ENCODE data around the gene SHB. TPM values are rescaled to one million over a fixed set of nuclear protein-coding genes. Genes with fewer than 3 reads are reported as not detected.

SHB gene
- total RNA-seq, 1 experiment from 2014 or later, result 28.7 TPM

DNA sequence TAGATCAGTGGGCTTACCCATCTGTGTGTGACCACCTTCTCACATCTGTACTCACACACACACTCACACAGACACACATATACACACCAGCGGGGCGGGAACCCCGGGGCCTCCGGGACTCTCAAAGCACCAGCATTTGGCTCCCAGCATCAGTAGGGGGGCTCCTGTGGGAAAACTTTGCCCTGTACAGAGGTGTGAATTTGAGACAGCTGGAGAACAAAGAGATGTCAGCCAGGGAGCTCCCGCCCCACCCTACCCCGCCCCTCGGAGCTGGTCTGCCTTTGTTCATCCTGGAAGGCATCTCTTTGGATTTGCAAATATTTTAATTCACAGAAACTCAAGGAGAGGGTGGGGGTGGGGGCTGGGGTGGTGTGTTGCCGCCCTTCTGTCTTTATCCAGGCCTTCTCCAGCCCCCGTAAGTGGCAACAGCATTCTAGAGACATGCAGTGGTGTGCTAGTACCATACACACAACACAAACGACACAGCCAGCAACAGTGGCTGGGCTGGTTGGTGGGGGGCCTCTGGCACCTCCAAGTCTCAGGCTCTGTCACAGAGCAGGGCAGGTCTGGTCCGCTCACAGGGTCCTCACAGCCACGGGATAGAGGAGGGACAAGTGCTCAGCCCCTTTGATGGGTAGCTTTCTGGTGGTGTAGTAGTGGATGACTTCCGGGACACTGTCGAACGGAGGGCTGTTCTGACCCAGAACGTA lies 149.6 kb downstream of the SHB start:
- ChIA-PET CTCF (no interaction called here), RAD21 (ENCODE audit: low non-redundant PET in 1 of 2, low total read pairs in 2 of 2, uncharacterized antibody in 2 of 2, unreplicated experiment in 2 of 2) (no interaction called here), POLR2A (interaction anchor here (0.6 to 0.7 kb wide), 2 partner anchors 259 to 429 kb away, joined by 3 to 4 read pairs; no protein-coding TSS in a partner anchor)
- no peak for ATAC-seq
- Histone ChIP-seq H3K4me3 (replicated peaks in 1 of 2; ENCODE audit: low read depth in 1 of 2, low read length in 2 of 2) (no peak overlapping the region), H3K79me2 (ENCODE audit: insufficient read depth, low read length) (no peaks in the 10 kb centered on the region), H3K27me3 (ENCODE audit: insufficient read depth, low read length) (no peaks in the 10 kb centered on the region), H3K9me2 (ENCODE audit: insufficient read depth) (no peaks in the 10 kb centered on the region), H3K4me1 (ENCODE audit: control insufficient read depth in 1 of 2, insufficient read depth in 2 of 2, low read length in 2 of 2) (no peaks in the 10 kb centered on the region; a peak in 1 of 4 replicates), H3K36me3 (ENCODE audit: control insufficient read depth in 1 of 2, insufficient read depth in 2 of 2, low read length in 2 of 2) (peaks cover 7 to 23% of the 10 kb centered on the region in 2 experiments; a peak in 3 of 4 replicates), H3K4me2 (ENCODE audit: low read length) (no peak overlapping the region), H4K20me1 (ENCODE audit: insufficient read depth) (no peaks in the 10 kb centered on the region), H3K9ac (ENCODE audit: low read length) (no peak overlapping the region), H3K9me3 (ENCODE audit: control insufficient read depth in 1 of 2, insufficient read depth in 1 of 2, low read depth in 1 of 2, low read length in 2 of 2) (no peaks in the 10 kb centered on the region), H2AFZ (ENCODE audit: low read depth, low read length, poor library complexity, severe bottlenecking) (no peak overlapping the region), H3K27ac (ENCODE audit: low read depth, low read length) (no peak overlapping the region)
- BruUV-seq (replicated peaks), result no TSS peak
- intact Hi-C loops (cut with micrococcal nuclease), result loop anchor here (5.0 kb wide), 1 partner anchor 48 kb away; no protein-coding TSS in a partner anchor
- no peak for TF ChIP-seq POLR2A (IDR thresholded peaks at IDR 0.05; ENCODE audit: borderline replicate concordance, extremely low read depth, insufficient read depth, insufficient read length)
- no peak for TF ChIP-seq CBX3 (IDR thresholded peaks at IDR 0.05; ENCODE audit: low read depth)
- no peak for TF ChIP-seq JUND (IDR thresholded peaks at IDR 0.05)
- no peak for TF ChIP-seq YY1 (IDR thresholded peaks at IDR 0.05; ENCODE audit: extremely low read depth, insufficient replicate concordance, low read depth, low read length)
- TF ChIP-seq RAD21 (IDR thresholded peaks at IDR 0.05; ENCODE audit: low read depth), result no peak
- no peak for TF ChIP-seq CEBPB (IDR thresholded peaks at IDR 0.05; ENCODE audit: low read depth)
- TF ChIP-seq EZH2 (IDR thresholded peaks at IDR 0.05), result no peak
- no peak for TF ChIP-seq SIN3A (IDR thresholded peaks at IDR 0.05; ENCODE audit: low read depth)
- no peak for TF ChIP-seq ZFX (IDR thresholded peaks at IDR 0.05)
- TF ChIP-seq SRF (IDR thresholded peaks at IDR 0.05; ENCODE audit: low read depth), result no peak
- TF ChIP-seq EGR1 (IDR thresholded peaks at IDR 0.05; ENCODE audit: low read depth), result no peak
- TF ChIP-seq ATF3 (IDR thresholded peaks at IDR 0.05), result no peak
- TF ChIP-seq POLR2AphosphoS5 (IDR thresholded peaks at IDR 0.05; ENCODE audit: low read depth, low read length), result no peak
- DNase-seq (ENCODE audit: low read depth, low spot score), result no peak
